GM13976 (cell line): Measurements from ENCODE around the gene ERICH2.

Experiments used
- DNase-seq: peaks from one replicate; pipeline ENCODE4 v3.0.0; 2012; ENCODE audit warnings: low spot score
- in situ Hi-C: fragments of 300-500 bp; cut with MboI; formaldehyde crosslinking; loops from one replicate; pipeline ENCODE4 v1.12.0; 2022; ENCODE audit warnings: low sequenced_read_pairs, mixed read lengths, inconsistent platforms; ENCODE audit not compliant: unreplicated experiment
- TF ChIP-seq, protein P1 (sequence below): IDR thresholded peaks from 2 replicates; pipeline ENCODE4 v1.5.1; 2012; ENCODE audit warnings: borderline replicate concordance, mild to moderate bottlenecking; ENCODE audit not compliant: insufficient read depth; ENCODE audit errors: extremely low read depth, missing control alignments, control extremely low read depth

ERICH2 gene

DNA sequence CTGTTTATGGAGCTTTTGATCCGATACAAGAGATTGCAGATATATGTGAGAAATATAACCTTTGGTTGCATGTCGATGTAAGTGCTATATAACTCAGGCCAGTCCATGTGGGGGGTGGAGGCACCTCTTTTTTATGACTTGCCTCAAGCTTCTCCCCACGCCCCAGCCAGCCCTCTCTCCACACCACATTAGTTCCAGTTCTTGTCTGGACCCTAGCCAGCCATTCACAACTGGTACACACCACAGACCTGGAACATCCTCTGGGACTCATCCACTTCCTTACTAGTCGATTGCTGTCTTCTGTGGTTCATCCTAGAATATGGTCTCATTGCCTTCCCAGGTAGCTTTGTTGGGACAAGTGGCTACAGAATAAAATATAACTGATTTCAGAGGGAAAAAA lies 77.5 kb downstream of the ERICH2 start:
- TF ChIP-seq, protein P1, sequence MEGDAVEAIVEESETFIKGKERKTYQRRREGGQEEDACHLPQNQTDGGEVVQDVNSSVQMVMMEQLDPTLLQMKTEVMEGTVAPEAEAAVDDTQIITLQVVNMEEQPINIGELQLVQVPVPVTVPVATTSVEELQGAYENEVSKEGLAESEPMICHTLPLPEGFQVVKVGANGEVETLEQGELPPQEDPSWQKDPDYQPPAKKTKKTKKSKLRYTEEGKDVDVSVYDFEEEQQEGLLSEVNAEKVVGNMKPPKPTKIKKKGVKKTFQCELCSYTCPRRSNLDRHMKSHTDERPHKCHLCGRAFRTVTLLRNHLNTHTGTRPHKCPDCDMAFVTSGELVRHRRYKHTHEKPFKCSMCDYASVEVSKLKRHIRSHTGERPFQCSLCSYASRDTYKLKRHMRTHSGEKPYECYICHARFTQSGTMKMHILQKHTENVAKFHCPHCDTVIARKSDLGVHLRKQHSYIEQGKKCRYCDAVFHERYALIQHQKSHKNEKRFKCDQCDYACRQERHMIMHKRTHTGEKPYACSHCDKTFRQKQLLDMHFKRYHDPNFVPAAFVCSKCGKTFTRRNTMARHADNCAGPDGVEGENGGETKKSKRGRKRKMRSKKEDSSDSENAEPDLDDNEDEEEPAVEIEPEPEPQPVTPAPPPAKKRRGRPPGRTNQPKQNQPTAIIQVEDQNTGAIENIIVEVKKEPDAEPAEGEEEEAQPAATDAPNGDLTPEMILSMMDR = no peak

More for the DNA sequence above, 77.5 kb downstream of the ERICH2 start:
- DNase-seq = no peak
- in situ Hi-C loops = no loop called here
